ENCODE results near the gene AADACL3.
"Not testable (repeated sequence)": the region's sequence is repeated elsewhere in the genome, so short reads cannot be mapped to it uniquely, and the experiment has no call there.

AADACL3 gene, protein sequence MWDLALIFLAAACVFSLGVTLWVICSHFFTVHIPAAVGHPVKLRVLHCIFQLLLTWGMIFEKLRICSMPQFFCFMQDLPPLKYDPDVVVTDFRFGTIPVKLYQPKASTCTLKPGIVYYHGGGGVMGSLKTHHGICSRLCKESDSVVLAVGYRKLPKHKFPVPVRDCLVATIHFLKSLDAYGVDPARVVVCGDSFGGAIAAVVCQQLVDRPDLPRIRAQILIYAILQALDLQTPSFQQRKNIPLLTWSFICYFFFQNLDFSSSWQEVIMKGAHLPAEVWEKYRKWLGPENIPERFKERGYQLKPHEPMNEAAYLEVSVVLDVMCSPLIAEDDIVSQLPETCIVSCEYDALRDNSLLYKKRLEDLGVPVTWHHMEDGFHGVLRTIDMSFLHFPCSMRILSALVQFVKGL

DNA sequence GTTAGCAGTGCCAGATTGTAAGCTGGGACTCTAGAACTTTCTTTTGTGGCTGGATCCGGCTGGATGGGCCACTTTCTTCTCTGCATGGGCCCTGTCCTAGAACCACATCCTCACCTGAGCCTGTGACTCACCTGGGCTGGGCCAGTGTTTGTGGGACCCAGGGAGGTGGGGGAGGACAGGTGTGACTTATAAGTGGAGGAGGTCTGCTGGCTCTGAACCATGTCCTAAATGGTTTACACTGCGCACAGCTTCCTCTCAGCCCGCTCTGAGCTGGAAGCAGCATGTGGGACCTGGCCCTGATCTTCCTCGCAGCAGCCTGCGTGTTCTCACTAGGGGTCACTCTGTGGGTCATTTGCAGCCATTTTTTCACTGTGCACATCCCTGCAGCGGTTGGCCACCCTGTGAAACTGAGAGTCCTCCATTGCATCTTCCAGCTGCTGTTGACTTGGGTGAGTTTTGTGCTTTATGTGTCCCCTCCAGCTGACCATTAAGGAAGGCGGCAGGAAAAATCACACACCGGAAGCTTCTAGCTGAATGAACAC is at the start of gene AADACL3:
AADACL3 (plus strand) TSS at position 215 of the 542 bp plus-strand sequence; CDS start at position 282, 67 bp downstream.
- no peak for DNase-seq

DNA sequence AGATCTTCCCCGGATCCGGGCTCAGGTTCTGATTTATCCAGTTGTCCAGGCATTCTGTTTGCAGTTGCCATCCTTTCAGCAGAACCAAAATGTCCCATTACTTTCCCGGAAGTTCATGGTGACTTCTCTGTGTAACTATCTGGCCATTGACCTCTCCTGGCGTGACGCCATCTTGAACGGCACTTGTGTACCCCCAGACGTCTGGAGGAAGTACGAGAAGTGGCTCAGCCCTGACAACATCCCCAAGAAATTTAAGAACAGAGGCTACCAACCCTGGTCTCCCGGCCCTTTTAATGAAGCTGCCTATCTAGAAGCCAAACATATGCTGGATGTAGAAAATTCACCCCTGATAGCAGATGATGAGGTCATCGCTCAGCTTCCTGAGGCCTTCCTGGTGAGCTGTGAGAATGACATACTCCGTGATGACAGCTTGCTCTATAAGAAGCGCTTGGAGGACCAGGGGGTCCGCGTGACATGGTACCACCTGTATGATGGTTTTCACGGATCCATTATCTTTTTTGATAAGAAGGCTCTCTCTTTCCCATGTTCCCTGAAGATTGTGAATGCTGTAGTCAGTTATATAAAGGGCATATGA is 49.7 kb upstream of the AADACL3 start:
- no peak for DNase-seq

DNA sequence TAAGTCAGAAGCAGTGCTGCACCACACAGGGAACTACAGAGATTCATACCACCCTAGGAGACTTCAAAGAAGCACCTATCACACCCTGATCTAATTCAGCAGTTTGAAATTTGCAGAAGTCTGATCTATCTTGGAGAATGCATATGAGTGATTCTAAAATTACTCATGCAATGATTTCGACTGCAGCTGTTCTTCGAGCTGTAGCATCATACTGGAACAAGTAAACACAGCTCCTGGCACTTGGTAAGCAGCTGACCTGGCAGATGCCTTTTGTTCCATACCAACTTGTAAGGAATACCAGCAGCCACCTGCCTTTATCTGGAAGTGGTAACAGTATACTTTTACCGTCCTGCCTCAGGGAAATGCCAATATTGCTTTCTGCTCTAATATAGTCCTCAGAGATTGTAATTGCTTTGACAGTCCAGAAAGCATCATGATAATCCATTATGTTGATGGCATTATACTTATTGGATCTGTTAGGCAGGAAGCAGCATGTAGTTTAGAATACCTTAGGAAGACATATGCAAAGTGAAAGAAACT is 46.3 kb upstream of the AADACL3 start:
- DNase-seq: no peak

DNA sequence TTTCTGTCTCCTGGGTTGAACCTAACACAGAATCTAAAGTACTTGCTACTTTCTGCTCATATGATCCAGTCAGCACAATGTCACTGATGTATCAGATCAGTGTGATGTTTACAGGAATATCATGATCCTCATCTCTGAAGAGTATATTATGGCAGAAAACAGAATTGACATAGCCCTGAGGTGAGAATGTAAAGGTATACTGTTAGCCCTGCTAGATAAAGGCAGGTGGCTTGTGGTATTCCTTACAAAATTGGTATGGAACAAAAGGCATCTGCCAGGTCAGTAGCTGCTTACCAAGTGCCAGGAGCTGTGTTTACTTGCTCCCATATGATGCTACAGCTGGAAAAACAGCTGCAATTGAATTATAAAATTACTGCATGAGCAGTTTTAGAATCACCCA is 41.6 kb upstream of the AADACL3 start:
- DNase-seq: no peak

DNA sequence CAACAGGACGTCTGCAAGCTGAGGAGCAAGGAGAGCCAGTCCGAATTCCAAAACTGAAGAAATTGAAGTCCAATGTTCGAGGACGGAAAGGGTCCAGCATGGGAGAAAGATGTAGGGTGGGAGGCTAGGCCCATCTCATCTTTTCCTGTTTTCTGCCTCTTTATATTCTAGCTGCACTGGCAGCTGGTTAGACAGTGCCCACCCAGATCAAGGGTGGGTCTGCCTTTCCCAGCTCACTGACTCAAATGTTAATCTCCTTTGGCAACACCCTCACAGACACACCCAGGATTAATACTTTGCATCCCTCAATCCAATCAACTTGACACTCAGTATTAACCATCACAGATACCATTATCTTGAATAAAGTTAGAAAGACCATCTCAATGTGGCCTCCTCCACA is 39.8 kb upstream of the AADACL3 start:
- not testable (repeated sequence) for DNase-seq

DNA sequence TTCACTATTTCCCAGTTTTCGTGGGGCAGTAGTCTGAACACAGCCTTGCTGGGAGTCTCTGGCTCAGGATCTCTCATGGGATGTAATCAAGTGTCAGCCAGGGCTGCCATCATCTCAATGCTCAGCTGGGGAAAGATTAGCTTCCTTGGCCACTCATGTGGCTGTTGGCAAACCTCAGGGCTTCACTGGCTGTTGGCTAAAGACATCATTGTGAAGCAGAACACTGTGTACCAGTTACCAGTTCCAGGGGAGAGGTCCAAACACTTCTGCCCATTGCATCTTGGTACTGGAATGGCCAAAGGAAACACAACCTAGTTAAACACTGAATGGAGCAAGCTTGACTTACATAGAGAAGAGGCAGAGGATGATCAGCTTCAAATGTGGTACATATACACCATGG is 38.3 kb upstream of the AADACL3 start:
- DNase-seq: no peak

DNA sequence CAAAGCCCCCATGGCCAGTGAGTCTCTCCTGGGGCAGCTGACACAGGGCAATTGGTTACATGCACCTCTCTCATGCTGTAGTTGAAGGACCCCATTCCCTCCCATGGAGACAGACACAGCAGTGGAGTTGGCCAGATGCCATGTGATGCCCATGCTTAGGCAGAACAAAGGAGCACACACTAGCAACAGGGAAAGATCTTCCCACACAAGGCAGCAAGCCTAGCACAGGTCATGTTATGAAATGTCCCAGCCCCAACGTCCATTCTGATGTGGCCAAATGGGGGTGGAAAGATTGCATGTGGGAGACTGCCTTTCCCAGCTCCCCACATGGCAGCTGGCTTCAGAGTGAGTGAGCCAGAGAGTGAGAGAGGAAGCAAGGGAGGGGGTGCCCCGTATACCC is 37.6 kb upstream of the AADACL3 start:
- DNase-seq: no peak

DNA sequence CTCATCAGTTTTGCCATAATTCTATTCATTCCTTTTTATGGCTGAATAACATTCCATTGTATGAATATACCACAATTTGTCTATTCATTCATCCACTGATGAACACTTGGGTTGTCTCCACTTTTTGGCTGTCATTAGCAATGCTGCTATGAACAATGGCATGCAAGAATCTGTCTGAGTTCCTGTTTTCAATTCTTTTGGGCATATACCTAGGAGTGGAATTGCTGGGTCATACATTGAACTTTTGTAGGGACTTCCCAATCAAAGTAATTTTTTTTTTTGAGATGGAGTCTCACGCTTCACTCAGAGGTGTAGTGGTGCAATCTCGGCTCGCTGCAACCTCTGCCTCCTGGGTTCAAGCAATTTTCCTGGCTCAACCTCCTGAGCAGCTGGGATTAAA is 37.1 kb upstream of the AADACL3 start:
- DNase-seq: no peak

DNA sequence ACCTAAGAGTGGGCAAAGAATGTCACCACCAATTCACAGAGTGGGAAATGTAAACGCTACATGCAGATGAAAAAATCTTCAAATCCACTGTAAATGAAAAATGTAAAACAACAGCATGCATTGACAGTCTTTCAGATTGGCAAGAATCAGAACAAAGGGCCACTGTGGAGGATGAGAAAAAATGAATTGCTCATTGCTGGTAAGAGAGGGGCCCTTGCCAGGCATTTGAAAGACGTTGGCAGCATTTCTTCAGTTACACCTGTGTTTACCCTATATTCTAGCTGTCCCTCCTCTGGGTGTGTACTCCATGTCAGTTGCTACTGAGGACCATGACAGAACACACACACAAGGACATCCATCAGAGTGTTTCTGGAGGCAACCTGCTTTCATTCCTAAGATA is 25.8 kb upstream of the AADACL3 start:
- DNase-seq: no peak

DNA sequence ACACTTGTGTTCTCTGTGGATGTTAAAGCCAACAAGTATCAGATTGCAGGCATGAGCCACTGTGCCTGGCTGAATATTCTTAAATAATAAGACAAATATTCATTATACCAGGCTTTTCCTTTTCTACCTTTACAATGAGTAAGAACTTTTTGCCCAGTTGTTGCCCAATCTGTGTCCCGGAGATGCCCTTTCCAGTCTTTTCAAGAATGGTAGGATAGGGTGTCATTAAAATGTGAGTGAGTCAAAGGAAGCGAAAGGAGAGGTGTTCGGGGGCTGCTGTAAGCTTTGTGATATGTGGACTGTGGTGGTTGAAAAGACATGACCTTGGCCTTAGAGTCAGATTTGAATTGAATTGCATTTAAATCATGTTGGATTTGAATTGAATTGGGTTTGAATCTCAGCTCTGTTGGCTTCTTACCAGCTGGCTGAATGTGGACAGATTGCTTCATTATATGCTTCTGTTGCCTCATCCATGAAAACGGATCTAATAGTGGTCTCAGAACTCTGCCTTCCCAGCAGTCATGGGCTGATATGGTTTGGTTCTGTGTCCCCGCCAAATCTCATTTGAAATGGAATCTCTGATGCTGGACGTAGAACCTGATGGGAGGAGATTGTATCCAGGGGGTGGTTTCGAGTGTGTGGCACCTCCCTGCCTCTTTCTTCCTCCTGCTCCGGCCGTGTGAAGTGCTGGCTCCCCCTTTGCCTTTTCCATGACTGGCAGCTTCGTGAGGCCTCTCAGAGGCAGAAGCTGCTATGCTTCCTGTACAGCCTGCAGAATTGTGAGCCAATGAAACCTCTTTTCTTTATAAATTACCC is 22.7 kb upstream of the AADACL3 start:
- DNase-seq: no peak

DNA sequence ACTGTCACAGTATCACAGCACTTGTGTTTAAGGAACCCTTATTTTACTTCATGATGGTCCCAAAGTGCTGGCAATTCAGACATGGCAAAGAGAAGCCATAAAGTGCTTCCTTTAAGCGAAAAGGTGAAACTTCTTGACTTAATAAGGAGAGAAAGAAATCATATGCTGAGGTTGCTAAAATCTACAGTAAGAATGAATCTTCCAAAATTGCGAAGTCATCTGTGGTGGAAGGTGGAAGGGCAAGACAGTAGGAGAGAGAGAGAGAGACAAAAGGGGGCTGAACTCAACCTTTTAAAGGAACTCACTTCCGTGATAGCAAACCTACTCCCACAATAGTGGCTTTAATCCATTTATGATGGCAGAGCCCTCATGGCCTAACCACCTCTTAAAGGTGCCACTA is 19.3 kb upstream of the AADACL3 start:
- DNase-seq: no peak

DNA sequence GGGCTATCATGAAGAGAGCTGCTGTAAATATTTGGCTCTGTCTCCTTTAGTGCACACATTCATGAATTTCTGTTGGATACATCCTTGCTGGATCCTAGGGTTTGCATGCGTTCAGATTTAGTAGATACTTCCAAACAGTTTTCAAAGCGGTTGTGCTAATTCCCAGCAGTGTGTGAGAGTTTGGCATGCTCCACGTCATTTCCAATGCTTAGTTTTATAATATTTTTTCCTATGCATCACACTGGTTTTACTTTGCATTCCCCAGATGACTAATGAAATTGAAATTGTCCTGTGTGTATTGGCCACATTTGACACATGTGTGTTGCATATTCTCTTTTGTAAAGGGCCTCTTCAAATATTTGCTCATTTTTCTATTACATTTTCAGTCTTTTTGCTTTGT is 18.5 kb upstream of the AADACL3 start:
- DNase-seq: no peak

DNA sequence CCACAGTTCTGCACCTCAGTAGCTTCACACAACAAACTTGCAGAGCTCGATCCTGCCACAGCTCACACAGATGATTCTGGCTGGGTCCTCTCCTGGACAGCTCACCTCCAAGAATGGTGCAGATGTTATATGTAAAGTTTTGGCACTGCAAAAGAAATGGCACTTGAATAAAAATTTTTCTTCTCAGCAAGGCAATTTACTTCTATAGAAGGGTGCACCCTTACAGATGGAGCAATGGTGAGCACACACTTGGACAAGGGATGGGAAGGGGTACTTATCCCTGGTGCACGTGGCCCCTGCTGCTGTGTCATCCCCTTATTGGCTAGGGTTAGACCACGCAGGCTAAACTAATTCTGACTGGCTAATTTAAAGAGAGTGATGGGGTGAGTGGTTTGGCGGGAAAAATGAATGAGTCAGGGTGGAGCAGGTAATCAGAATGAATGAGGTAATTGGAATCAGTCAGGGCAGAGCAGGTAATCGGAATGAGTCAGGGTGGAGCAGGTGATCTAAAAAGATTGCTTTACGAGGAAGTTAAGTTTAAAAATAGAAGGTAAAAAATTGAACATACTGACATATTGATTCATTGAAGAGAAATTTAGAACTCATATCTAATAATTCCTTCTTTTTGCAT is 12.0 kb upstream of the AADACL3 start:
- no peak for DNase-seq

DNA sequence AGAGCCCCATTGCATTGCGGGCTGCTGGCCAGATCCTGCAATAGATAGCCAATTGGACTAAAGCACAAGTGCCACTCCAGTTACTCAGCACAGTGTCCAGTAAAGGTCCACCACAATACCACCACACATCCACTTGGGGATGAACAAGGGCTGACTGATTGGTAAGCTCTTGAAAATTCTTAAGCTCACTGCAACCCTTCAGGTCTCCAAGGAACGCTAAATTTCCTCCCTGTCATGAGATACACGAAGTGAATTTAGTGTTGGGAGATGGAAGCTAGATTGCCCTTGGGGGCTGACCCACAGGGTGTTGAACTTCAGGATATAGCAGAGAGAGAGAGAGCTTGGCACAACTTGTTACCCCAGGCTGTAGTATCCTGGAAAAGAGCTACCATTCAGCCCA is 9.8 kb upstream of the AADACL3 start:
- DNase-seq: no peak

DNA sequence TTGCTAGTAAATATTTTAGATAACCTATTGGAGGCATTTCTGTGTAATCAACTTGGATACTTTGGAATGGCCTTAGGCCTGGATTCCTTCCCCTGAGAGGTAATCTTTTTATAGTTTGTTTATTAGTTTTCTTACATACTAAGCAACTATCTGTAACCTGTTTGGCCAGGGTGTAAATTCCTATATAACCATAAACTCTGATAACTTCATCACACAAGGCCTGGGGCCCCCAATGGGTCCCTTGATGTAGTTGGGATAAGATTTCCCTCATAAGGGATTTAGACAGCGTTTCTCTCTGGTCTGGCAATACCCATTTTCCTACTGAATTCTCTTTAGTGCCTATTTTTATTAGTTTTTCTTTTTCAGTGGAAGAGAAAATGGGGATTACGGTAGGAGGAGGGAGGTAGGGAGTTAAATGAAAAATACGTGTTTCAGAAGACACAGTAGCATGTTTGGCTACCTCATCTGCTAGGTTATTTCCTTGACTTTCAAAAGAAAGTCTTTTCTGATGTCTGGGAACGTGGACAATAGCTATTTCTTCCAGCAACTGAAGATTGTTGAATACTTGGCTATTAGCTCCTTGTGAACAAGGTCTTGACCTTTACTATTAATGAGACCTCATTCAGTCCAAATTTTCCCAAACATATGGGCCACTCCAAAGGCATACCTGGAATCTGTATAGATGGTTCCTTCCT is 7.4 kb upstream of the AADACL3 start:
- DNase-seq: no peak

DNA sequence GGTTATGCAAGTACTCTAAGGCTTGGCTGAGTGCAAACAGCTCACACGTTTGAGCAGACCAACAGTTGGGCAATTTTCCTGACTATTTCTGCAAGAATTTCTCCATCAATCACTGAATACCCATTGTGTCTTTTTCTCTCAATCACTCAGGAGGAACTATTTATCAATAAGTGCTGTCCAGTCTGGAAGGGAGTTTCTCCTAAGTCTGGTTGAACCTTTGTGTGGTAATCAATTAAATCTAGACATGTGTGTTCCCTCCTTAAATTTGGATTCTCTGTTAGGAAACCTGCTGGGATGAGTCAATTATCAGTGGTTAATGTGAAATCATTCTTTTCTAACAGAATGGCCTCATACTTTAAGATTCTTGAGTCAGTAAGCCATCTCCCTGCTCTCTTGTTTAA is 6.8 kb upstream of the AADACL3 start:
- no peak for DNase-seq

DNA sequence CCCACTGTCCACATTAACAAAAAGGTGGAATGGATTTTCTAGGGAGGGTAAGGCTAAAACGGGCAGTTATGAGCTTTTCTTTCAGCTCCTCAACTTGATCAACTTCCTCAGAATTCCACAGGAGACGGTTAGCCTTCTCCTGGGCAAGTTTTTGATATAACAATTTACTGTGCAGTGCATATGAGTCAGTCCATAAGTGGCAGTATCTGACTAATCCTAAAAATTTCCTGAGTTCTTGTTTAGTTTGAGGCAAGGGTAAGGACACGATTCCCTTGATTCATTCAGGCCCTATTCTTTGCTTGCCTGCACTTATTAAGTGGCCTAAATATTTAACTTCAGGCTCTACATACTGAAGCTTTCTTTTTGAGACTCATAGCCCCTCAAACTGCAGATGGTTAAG is 6.2 kb upstream of the AADACL3 start:
- no peak for DNase-seq

DNA sequence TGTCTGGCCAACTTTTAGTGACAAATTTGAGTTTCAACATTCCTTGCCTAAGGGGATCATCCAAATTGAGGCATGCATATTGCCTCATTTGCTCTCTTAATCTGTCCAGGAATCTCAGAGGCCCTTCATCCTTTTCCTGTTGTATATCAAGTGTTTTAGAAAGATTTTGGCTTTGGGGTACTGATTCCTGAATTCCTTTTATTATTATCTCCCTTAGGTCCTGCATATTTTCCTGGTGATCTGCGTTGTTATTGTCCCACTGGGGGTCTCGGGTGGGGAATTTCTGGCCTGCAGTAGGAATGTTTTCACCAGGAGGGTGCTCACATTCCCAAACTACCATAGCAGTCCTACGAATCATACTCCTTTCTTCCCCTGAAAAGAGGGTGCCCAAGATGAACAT is 4.4 kb upstream of the AADACL3 start:
- DNase-seq: no peak

DNA sequence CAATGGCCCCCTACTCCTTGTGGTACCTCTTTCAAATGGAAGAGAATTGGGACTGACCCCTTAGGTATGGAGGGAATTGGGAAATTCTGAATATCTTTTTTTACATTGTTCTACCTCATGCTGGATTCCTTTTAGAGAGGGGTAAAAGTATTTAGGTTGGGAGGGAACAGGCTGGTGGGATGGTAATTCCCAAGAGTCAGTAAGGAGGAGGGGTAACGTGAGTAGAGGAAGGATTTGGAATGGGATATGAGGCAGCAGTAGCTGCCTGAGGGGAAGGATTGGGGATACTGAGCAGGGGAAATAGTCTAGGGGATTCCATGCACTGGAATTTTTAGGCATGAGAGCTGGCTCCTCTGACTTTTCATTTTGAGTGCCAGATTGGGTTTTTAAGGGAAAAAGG is 3.8 kb upstream of the AADACL3 start:
- DNase-seq: no peak

DNA sequence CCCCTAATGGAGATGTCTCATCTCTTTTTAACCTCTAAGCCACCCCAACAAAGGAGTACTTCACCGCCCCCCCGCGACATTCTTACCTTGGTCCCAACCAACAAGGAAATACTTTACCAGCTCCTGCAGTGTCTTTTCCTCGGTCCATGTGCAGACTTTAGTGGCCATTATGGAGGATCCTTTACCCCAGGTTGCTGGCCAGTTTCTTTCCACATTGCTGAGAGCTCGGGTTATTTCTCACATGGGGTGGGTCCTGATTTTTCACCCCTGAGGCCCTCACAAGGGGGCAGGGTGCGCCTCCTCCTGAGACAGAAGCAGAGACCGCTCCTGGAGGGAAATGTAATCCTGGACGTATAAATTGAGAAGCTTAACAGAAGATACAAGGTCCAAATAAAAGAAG is 3.0 kb upstream of the AADACL3 start:
- no peak for DNase-seq

DNA sequence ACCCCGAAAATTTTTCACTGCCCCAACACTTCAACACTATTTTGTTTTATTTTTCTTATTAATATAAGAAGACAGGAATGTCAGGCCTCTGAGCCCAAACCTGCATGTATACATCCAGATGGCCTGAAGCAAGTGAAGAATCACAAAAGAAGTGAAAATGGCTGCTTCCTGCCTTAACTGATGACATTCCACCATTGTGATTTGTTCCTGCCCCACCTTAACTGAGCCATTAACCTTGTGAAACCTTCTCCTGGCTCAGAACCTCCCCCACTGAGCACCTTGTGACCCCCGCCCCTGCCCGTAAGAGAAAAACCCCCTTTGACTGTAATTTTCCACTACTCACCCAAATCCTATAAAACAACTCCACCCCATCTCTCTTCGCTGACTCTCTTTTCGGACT is 2.3 kb upstream of the AADACL3 start:
- DNase-seq: not testable (repeated sequence)

Data from NCI-H187 treated with DMSO at 0.1 percent for 48 hours (cell line).